ENCODE measurements around the gene IQCN.
"Not testable (repeated sequence)": the region's sequence is repeated elsewhere in the genome, so short reads cannot be mapped to it uniquely, and the experiment has no call there.

IQCN gene

GRCh38 chr19:18229915-18230314, 44.3 kb downstream of the IQCN start:
- DNase-seq: no peak

GRCh38 chr19:18229474-18229873, 44.8 kb downstream of the IQCN start:
- no peak for DNase-seq

GRCh38 chr19:18227781-18228271, 46.4 kb downstream of the IQCN start:
- no peak for DNase-seq

GRCh38 chr19:18226956-18227780, 47.1 kb downstream of the IQCN start:
- DNase-seq: no peak

- no peak for DNase-seq
Measured at GRCh38 chr19:18225702-18226468, 48.4 kb downstream of the IQCN start, which contains the start of gene PDE4C. Gene PDE4C (minus strand): TSS chr19:18226438. CDS start chr19:18226415, 23 bp downstream.

GRCh38 chr19:18225355-18225701, 48.9 kb downstream of the IQCN start:
- DNase-seq: no peak

GRCh38 chr19:18224525-18225354, 49.5 kb downstream of the IQCN start:
- DNase-seq: peak; percentile 99

GRCh38 chr19:18223860-18224524, 50.3 kb downstream of the IQCN start:
- DNase-seq: peak; percentile 93

- no peak for DNase-seq
Measured at GRCh38 chr19:18221815-18222725, 52.2 kb downstream of the IQCN start.

- no peak for DNase-seq
Measured at GRCh38 chr19:18220632-18221275, 53.5 kb downstream of the IQCN start.

GRCh38 chr19:18219911-18220631, 54.2 kb downstream of the IQCN start:
- no peak for DNase-seq

GRCh38 chr19:18218600-18218999, 55.7 kb downstream of the IQCN start:
- no peak for DNase-seq

- no peak for DNase-seq
Measured at GRCh38 chr19:18218159-18218558, 56.1 kb downstream of the IQCN start.

- no peak for DNase-seq
Measured at GRCh38 chr19:18216789-18217188, 57.5 kb downstream of the IQCN start.

- DNase-seq: peak; percentile 17
Measured at GRCh38 chr19:18214779-18215433, 59.3 kb downstream of the IQCN start.

GRCh38 chr19:18211683-18212082, 62.6 kb downstream of the IQCN start:
- DNase-seq: no peak

GRCh38 chr19:18209912-18210311, 64.3 kb downstream of the IQCN start:
- not testable (repeated sequence) for DNase-seq

- peak; percentile 47 for DNase-seq
Measured at GRCh38 chr19:18208098-18208951, 65.9 kb downstream of the IQCN start.
